Gastroesophageal sphincter (tissue), 3 donors: ENCODE measurements around the gene ADAMTS17.

Source experiments
- POLR2A ChIP-seq, 2 donors: fragments of 450-650 bp; IDR thresholded peaks; one replicate each; pipeline ENCODE4 v1.6.1; 2017; ENCODE audit warnings: antibody characterized with exemption in 2 of 2, mild to moderate bottlenecking in 2 of 2, moderate library complexity in 1 of 2
- POLR2AphosphoS5 ChIP-seq: sonication (generic); formaldehyde crosslinking; IDR thresholded peaks from one replicate; pipeline ENCODE4 v1.6.1; 2017; ENCODE audit warnings: antibody characterized with exemption
- TF ChIP-seq, protein P1 (sequence below), 4 experiments: fragments of 200-600 bp in 2 of 4; fragments of 450-650 bp in 2 of 4; sonication (generic) in 1 of 4; IDR thresholded peaks; one replicate each; pipeline ENCODE4 v1.5.1; 2017 to 2019; ENCODE audit warnings: antibody characterized with exemption in 4 of 4, mild to moderate bottlenecking in 2 of 4, moderate library complexity in 2 of 4

- TF ChIP-seq, protein P1, sequence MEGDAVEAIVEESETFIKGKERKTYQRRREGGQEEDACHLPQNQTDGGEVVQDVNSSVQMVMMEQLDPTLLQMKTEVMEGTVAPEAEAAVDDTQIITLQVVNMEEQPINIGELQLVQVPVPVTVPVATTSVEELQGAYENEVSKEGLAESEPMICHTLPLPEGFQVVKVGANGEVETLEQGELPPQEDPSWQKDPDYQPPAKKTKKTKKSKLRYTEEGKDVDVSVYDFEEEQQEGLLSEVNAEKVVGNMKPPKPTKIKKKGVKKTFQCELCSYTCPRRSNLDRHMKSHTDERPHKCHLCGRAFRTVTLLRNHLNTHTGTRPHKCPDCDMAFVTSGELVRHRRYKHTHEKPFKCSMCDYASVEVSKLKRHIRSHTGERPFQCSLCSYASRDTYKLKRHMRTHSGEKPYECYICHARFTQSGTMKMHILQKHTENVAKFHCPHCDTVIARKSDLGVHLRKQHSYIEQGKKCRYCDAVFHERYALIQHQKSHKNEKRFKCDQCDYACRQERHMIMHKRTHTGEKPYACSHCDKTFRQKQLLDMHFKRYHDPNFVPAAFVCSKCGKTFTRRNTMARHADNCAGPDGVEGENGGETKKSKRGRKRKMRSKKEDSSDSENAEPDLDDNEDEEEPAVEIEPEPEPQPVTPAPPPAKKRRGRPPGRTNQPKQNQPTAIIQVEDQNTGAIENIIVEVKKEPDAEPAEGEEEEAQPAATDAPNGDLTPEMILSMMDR (IDR thresholded peaks at IDR 0.05) = no peak
- TF ChIP-seq POLR2A (IDR thresholded peaks at IDR 0.05) (no peak), POLR2AphosphoS5 (no peak)
These were observed 378.5 kb downstream of the ADAMTS17 start for GRCh38 chr15:99963096-99963825.
